Fibroblast of mammary gland (primary cell): ENCODE results near the gene RPS15.

Source experiments
- DNase-seq: peaks from one replicate; pipeline ENCODE4 v3.0.0-alpha.2; 2010; ENCODE audit warnings: low read depth
- H3K4me3 ChIP-seq: 2 replicates; pipeline ENCODE4 v1.5.1; 2011; ENCODE audit warnings: low read depth, mild to moderate bottlenecking, low read length, moderate library complexity; ENCODE audit not compliant: control insufficient read depth
- TF ChIP-seq, protein P1 (sequence below): conservative IDR thresholded peaks from 2 replicates; pipeline ENCODE4 v1.5.1; 2011; ENCODE audit warnings: low read depth, low read length, inconsistent platforms; ENCODE audit not compliant: control insufficient read depth, insufficient read depth

The RPS15 gene

DNA sequence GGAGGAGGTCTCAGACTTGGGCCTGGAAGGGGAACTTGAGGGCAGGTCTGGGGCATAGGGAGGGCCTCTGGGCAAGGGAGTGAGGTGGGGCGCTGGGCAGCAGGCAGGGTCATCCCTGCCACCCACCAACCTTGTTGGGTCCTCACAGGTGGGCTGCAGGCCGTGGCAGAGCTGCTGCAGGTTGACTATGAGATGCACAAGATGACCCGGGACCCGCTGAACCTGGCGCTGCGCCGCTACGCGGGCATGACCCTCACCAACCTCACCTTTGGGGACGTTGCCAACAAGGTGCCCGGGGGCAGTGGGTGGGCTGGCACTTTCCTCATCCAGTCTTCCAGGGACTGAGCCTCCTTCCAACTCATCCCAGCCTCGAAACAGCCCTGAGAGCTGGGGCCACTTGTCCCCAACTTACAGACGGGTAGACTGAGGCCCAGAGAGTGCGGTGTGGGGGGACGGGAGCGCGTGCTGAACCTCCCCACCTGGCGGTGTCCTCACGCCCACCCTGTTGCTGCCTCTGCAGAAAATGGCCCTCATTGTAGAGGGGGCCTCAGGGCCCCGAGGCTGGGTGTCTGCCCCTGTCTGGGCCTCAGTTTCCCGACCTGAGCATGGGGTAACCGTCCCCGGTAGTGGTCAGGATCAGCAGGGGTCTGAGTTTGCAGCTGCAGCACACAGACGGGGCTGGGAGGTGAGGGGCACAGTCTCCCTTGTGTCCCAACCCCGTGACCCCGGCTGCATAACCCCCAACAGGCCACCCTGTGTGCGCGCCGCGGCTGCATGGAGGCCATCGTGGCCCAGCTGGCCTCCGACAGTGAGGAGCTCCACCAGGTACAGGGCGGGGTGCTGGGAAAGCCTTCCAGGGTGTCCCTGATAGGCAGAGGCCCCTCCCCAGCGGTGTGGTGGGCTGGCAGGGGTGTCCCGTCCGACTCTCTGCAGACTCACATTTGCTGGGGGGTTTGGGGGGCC is 22.1 kb downstream of the RPS15 start:
- DNase-seq = no peak
- TF ChIP-seq, protein P1, sequence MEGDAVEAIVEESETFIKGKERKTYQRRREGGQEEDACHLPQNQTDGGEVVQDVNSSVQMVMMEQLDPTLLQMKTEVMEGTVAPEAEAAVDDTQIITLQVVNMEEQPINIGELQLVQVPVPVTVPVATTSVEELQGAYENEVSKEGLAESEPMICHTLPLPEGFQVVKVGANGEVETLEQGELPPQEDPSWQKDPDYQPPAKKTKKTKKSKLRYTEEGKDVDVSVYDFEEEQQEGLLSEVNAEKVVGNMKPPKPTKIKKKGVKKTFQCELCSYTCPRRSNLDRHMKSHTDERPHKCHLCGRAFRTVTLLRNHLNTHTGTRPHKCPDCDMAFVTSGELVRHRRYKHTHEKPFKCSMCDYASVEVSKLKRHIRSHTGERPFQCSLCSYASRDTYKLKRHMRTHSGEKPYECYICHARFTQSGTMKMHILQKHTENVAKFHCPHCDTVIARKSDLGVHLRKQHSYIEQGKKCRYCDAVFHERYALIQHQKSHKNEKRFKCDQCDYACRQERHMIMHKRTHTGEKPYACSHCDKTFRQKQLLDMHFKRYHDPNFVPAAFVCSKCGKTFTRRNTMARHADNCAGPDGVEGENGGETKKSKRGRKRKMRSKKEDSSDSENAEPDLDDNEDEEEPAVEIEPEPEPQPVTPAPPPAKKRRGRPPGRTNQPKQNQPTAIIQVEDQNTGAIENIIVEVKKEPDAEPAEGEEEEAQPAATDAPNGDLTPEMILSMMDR = no peak

DNA sequence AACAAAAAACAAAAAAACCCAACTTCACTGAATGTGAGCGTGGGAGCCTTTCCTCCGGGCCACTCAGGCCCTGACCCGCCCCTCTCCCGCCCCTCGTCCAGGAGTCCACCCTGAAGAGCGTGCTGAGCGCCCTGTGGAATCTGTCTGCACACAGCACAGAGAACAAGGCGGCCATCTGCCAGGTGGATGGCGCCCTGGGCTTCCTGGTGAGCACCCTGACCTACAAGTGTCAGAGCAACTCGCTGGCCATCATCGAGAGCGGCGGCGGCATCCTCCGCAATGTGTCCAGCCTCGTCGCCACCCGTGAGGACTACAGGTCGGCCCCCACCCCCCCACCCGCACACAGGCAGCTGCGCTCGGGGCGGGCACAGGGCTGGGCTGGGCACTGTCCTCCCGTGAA is 23.7 kb downstream of the RPS15 start:
- DNase-seq = no peak
- H3K4me3 ChIP-seq = no peak overlapping the region
- TF ChIP-seq, protein P1 = no peak

More for the DNA sequence above, 22.1 kb downstream of the RPS15 start:
- no peak overlapping the region for H3K4me3 ChIP-seq

DNA sequence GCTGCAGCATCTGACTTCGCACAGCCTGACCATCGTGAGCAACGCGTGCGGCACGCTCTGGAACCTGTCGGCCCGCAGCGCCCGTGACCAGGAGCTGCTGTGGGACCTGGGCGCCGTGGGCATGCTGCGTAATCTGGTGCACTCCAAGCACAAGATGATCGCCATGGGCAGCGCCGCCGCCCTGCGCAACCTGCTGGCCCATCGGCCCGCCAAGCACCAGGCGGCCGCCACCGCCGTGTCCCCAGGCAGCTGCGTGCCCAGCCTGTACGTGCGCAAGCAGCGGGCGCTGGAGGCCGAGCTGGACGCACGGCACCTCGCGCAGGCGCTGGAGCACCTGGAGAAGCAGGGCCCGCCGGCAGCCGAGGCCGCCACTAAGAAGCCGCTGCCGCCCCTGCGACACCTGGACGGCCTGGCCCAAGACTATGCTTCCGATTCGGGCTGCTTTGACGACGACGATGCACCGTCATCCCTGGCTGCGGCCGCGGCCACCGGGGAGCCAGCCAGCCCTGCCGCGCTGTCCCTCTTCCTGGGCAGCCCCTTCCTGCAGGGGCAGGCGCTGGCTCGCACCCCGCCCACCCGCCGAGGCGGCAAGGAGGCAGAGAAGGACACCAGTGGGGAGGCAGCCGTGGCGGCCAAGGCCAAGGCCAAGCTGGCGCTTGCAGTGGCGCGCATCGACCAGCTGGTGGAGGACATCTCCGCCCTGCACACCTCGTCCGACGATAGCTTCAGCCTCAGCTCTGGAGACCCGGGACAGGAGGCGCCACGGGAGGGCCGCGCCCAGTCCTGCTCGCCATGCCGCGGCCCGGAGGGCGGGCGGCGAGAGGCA is 27.2 kb downstream of the RPS15 start:
- no peak overlapping the region for H3K4me3 ChIP-seq
- TF ChIP-seq, protein P1 = no peak
- DNase-seq = no peak

- no peak overlapping the region for H3K4me3 ChIP-seq
- TF ChIP-seq, protein P1 = no peak
- DNase-seq = no peak
Observed at GRCh38 chr19:1466018-1466460, 27.8 kb downstream of the RPS15 start.

GRCh38 chr19:1466461-1467214 is 28.4 kb downstream of the RPS15 start:
- TF ChIP-seq, protein P1 = no peak
- no peak for DNase-seq
- H3K4me3 ChIP-seq = no peak overlapping the region

GRCh38 chr19:1467215-1467489 is 29.0 kb downstream of the RPS15 start:
- TF ChIP-seq, protein P1 = no peak
- no peak for DNase-seq
- no peak overlapping the region for H3K4me3 ChIP-seq
